Measurements from ENCODE around the gene TANK.
"Not testable (repeated sequence)": the region's sequence is repeated elsewhere in the genome, so short reads cannot be mapped to it uniquely, and the experiment has no call there.

The TANK gene

DNA sequence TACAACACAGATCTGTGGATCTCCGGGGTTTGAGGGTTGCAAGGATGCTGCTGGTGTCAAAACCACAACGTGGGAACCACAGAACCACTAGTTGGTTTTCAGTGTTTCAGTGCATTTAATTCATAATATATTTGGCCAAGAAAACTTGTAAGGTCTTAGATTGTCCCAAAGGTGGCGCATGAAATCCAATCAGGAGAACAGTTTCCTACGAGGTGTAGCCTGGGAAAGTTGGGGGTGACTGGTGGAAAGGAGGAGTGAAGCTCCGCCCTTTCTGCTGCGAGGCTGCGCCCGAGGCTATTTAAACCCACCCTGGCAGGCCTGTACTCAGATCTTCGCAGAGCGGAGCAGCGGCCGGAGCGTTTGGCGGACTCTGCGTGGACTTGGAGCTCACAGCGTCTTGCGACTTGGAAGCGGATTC, 120.7 kb downstream of the TANK start:
- not testable (repeated sequence) for DNase-seq

DNA sequence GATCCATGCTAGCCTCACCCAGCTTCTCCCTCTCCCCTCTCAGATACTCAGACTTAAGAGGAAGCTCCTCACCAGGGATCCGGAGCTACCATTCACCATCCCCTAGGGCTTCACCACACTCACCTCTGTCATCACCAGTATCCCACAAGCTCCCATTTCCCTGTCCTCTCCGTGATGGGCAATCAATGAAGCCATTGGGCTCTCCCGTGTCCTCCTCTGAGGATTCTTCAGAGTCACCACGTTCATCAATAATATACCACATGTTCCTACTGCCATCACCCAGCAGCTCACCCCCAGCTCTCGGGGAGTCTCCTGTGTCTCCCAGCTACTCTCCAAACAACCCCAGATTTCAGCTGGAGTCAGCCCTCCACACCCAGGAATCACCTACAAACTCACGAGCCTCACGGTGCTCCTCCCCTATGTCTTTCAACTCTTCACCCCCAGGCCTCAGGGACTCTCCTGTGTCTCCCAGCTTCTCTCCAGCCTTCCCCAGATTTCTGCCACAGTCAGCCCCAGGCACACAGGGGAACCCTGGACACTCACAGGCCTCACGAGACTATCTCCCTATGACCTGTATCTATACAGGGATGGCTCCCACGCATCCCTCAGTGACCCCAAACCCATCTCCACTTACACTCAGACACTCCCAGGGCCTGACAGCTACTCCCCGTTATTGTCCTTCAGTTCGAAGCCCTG, 121.5 kb downstream of the TANK start:
- not testable (repeated sequence) for DNase-seq

DNA sequence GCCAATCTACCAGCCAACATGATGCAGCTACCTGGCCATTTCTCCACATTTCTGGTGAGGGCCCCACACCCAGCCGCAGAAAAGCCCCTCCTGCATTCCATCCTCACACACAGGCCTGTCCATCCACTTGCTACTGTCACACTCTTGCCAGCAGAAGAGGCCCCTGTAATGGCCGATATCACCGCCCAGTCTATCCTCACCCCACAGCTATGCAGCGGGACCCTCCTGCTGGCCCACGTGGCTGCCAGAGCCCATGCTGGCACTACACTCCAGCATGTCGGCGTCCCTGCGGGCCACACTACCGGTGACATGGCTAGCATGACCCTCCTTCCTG, 122.0 kb downstream of the TANK start:
- DNase-seq: not testable (repeated sequence)

DNA sequence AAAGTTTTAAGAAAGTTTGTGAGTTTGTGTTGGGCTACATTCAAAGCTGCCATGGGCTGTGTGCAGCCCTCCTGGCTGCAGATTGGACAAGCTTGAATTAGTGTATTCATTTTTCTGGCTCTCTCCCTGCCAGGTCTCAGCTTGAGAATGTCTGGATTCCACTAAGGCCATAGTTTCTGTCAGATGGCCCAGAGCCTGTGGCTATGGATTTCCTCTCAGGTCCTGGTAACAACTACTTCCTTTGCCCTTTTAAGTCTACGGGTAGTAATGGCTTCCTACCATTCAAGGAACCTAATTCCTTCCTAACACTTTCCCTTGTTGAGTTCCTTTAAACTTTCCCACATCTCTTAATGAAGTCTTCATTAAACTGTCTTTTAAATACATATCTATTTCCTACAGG, 123.7 kb downstream of the TANK start:
- no peak for DNase-seq
